SK-N-SH treated with all-trans-retinoic acid at 6 μM for 48 hours (cell line): ENCODE data around the gene CTSF.
"Not testable (repeated sequence)": the region's sequence is repeated elsewhere in the genome, so short reads cannot be mapped to it uniquely, and the experiment has no call there.

Experiments
- ATAC-seq: fragments of 200-7000 bp; cut with Tn5 transposase; 3 replicates; pipeline ENCODE4 v1.9.1; 2020; ENCODE audit warnings: mild to moderate bottlenecking, moderate library complexity
- ARNTL ChIP-seq: fragments of 450-650 bp; formaldehyde crosslinking; IDR thresholded peaks from 2 replicates; pipeline ENCODE4 v1.5.0; 2020; ENCODE audit warnings: low read depth, mild to moderate bottlenecking, moderate library complexity, borderline replicate concordance
- BACH2 ChIP-seq: fragments of 250-450 bp; sonication (Bioruptor Pico); IDR thresholded peaks from 2 replicates; pipeline ENCODE4 v1.9.0; 2021; ENCODE audit warnings: mild to moderate bottlenecking, borderline replicate concordance
- CSDC2 ChIP-seq: fragments of 250-450 bp; sonication (Bioruptor Pico); IDR thresholded peaks from 2 replicates; pipeline ENCODE4 v1.5.0; 2020; ENCODE audit warnings: mild to moderate bottlenecking, moderate library complexity
- ESRRG ChIP-seq: fragments of 250-450 bp; sonication (Bioruptor Pico); IDR thresholded peaks from 2 replicates; pipeline ENCODE4 v1.6.1; 2021; ENCODE audit warnings: mild to moderate bottlenecking
- GLIS3 ChIP-seq: fragments of 250-450 bp; sonication (Bioruptor Pico); IDR thresholded peaks from 2 replicates; pipeline ENCODE4 v1.5.0; 2020; ENCODE audit warnings: mild to moderate bottlenecking, moderate library complexity
- ISL1 ChIP-seq: fragments of 250-450 bp; sonication (Bioruptor Pico); IDR thresholded peaks from 2 replicates; pipeline ENCODE4 v2.1.2; 2022; ENCODE audit warnings: mild to moderate bottlenecking, moderate library complexity
- OSR1 ChIP-seq: fragments of 250-450 bp; sonication (Bioruptor Pico); IDR thresholded peaks from 2 replicates; pipeline ENCODE4 v1.8.0; 2022; ENCODE audit warnings: moderate library complexity, mild to moderate bottlenecking, inconsistent platforms
- POU6F1 ChIP-seq: fragments of 250-450 bp; sonication (Bioruptor Pico); IDR thresholded peaks from 2 replicates; pipeline ENCODE4 v1.8.0; 2021; ENCODE audit warnings: low read depth, mild to moderate bottlenecking, moderate library complexity, borderline replicate concordance
- PPARA ChIP-seq: fragments of 250-450 bp; sonication (Bioruptor Pico); IDR thresholded peaks from 2 replicates; pipeline ENCODE4 v1.5.0; 2020; ENCODE audit warnings: mild to moderate bottlenecking, borderline replicate concordance
- RARB ChIP-seq: fragments of 250-450 bp; sonication (Bioruptor Pico); IDR thresholded peaks from 2 replicates; pipeline ENCODE4 v1.8.0; 2021; ENCODE audit warnings: mild to moderate bottlenecking, moderate library complexity
- SNAI2 ChIP-seq: fragments of 250-450 bp; sonication (Bioruptor Pico); IDR thresholded peaks from 2 replicates; pipeline ENCODE4 v1.5.0; 2020; ENCODE audit warnings: mild to moderate bottlenecking, moderate library complexity
- TCF4 ChIP-seq: fragments of 250-450 bp; sonication (Bioruptor Pico); IDR thresholded peaks from 2 replicates; pipeline ENCODE4 v1.8.0; 2021; ENCODE audit warnings: mild to moderate bottlenecking, moderate library complexity, borderline replicate concordance
- ZC3H10 ChIP-seq: fragments of 250-450 bp; sonication (Bioruptor Pico); IDR thresholded peaks from 2 replicates; pipeline ENCODE4 v1.5.1; 2021; ENCODE audit warnings: mild to moderate bottlenecking, moderate library complexity
- ZFP3 ChIP-seq: fragments of 250-450 bp; sonication (Bioruptor Pico); IDR thresholded peaks from 2 replicates; pipeline ENCODE4 v1.5.0; 2020; ENCODE audit warnings: mild to moderate bottlenecking, moderate library complexity
- ZFP30 ChIP-seq: fragments of 450-650 bp; formaldehyde crosslinking; IDR thresholded peaks from 2 replicates; pipeline ENCODE4 v1.5.0; 2022; ENCODE audit warnings: mild to moderate bottlenecking, moderate library complexity
- ZNF70 ChIP-seq: fragments of 450-650 bp; formaldehyde crosslinking; IDR thresholded peaks from 2 replicates; pipeline ENCODE4 v1.5.0; 2020; ENCODE audit warnings: mild to moderate bottlenecking, moderate library complexity
- ZNF8 ChIP-seq: fragments of 450-650 bp; formaldehyde crosslinking; IDR thresholded peaks from 2 replicates; pipeline ENCODE4 v1.5.0; 2020; ENCODE audit warnings: mild to moderate bottlenecking, moderate library complexity
- TF ChIP-seq, protein P1 (sequence below): fragments of 250-450 bp; sonication (Bioruptor Pico); IDR thresholded peaks from 2 replicates; pipeline ENCODE4 v1.5.1; 2020; ENCODE audit warnings: low read depth, mild to moderate bottlenecking, moderate library complexity
- TF ChIP-seq, protein P2 (sequence below): fragments of 250-450 bp; sonication (Bioruptor Pico); IDR thresholded peaks from 2 replicates; pipeline ENCODE4 v1.5.1; 2021; ENCODE audit warnings: mild to moderate bottlenecking, moderate library complexity
- TF ChIP-seq, protein P3 (sequence below): fragments of 250-450 bp; sonication (Bioruptor Pico); IDR thresholded peaks from 2 replicates; pipeline ENCODE4 v1.5.0; 2020; ENCODE audit warnings: mild to moderate bottlenecking, moderate library complexity
- TF ChIP-seq, protein P4 (sequence below): fragments of 250-450 bp; sonication (Bioruptor Pico); IDR thresholded peaks from 2 replicates; pipeline ENCODE4 v1.8.0; 2020; ENCODE audit warnings: mild to moderate bottlenecking, moderate library complexity, borderline replicate concordance

The CTSF gene

DNA sequence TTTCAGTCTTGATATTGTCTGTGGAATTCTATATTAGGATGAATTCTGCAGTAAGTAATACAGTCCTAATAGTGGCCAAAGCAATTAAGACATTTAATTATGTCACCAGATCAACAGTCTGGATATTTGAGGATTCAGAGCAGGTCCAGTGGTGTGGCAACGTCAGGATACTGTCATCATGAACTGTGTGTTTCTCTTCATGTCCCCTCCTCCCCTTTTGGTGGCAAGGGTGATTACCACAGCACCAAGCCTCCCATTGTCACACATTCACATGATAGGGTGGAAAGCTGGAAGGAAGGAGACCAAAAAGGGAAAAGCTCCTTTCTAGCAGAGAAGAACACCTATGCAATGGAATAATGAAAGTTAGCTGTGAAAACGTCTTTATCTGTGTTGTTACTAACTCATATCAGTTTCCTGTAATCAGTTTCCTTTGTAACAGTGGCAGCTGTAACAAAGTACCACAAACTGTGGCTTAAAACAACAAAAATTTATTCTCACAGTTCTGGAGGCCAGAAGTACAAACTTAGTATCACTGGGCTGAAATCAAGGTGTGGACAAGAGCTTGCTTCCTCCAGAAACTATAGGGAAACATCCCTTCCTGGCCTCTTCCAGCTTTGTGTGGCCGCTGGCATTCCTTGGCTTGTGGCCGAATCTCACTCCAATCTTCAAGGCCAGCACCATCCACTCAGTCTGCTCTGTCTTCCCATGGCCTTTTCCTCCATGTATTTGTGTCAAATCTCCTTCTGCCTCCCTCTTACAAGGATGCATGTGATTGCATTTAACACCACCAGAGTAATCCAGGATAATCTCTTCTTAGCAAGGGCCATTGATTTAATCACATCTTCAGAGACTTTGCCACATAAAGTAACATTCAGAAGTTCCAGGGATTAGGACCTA is 41.6 kb upstream of the CTSF start:
- ATAC-seq, result no peak
- no peak for TF ChIP-seq TCF4 (CRISPR knock-in tag)
- TF ChIP-seq ESRRG (CRISPR knock-in tag), result no peak
- no peak for TF ChIP-seq ZFP3
- no peak for TF ChIP-seq ARNTL
- TF ChIP-seq BACH2, result no peak
- no peak for TF ChIP-seq ZFP30 (CRISPR knock-in tag)
- no peak for TF ChIP-seq CSDC2 (CRISPR knock-in tag)
- TF ChIP-seq ZNF8 (CRISPR knock-in tag), result no peak
- TF ChIP-seq ISL1, result no peak
- no peak for TF ChIP-seq GLIS3 (CRISPR knock-in tag)
- TF ChIP-seq, protein P1, sequence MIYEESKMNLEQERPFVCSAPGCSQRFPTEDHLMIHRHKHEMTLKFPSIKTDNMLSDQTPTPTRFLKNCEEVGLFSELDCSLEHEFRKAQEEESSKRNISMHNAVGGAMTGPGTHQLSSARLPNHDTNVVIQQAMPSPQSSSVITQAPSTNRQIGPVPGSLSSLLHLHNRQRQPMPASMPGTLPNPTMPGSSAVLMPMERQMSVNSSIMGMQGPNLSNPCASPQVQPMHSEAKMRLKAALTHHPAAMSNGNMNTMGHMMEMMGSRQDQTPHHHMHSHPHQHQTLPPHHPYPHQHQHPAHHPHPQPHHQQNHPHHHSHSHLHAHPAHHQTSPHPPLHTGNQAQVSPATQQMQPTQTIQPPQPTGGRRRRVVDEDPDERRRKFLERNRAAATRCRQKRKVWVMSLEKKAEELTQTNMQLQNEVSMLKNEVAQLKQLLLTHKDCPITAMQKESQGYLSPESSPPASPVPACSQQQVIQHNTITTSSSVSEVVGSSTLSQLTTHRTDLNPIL (CRISPR knock-in tag), result no peak
- TF ChIP-seq, protein P2, sequence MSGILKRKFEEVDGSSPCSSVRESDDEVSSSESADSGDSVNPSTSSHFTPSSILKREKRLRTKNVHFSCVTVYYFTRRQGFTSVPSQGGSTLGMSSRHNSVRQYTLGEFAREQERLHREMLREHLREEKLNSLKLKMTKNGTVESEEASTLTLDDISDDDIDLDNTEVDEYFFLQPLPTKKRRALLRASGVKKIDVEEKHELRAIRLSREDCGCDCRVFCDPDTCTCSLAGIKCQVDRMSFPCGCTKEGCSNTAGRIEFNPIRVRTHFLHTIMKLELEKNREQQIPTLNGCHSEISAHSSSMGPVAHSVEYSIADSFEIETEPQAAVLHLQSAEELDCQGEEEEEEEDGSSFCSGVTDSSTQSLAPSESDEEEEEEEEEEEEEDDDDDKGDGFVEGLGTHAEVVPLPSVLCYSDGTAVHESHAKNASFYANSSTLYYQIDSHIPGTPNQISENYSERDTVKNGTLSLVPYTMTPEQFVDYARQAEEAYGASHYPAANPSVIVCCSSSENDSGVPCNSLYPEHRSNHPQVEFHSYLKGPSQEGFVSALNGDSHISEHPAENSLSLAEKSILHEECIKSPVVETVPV (CRISPR knock-in tag), result no peak
- no peak for TF ChIP-seq ZC3H10 (CRISPR knock-in tag)
- TF ChIP-seq PPARA (CRISPR knock-in tag), result no peak
- no peak for TF ChIP-seq ZNF70 (CRISPR knock-in tag)
- TF ChIP-seq SNAI2 (CRISPR knock-in tag), result no peak
- TF ChIP-seq, all 23 proteins: peak for 0

DNA sequence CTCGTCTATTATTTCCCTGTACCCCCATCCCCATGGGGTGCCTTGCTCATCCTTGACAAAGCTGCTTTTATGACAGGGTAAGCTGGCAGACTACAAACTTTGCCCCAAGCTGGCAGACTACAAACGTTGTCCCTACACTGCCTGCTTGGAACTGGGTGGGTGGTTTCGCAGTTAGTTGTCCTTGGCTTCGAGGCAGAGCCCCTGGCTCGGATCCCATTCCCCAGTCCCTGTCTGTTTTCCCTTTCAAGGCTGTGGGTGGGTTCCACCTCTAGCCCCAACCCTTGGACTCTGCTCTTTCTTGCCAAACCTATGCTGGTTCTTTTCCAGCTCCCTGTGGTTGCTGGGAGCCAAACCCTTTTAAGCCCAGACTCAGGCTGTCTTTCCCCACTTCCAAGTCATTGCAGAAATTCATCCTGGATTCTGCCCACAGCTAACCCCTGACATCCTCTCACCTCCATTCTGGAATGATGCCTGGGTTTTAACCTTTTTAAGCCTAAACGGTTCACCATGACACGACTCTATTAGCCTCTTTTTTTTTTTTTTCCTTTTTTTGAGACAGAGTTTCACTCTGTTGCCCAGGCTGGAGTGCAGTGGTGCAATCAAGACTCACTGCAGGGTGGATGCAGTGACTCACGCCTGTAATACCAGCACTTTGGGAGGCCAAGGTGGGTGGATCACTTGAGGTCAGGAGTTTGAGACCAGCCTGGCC is 38.9 kb upstream of the CTSF start:
- no peak for TF ChIP-seq RARB (CRISPR knock-in tag)
- TF ChIP-seq ZFP3, result no peak
- TF ChIP-seq TCF4 (CRISPR knock-in tag), result no peak
- no peak for TF ChIP-seq ZNF8 (CRISPR knock-in tag)
- TF ChIP-seq OSR1, result no peak
- TF ChIP-seq, protein P1 (CRISPR knock-in tag), result no peak
- TF ChIP-seq, protein P3, sequence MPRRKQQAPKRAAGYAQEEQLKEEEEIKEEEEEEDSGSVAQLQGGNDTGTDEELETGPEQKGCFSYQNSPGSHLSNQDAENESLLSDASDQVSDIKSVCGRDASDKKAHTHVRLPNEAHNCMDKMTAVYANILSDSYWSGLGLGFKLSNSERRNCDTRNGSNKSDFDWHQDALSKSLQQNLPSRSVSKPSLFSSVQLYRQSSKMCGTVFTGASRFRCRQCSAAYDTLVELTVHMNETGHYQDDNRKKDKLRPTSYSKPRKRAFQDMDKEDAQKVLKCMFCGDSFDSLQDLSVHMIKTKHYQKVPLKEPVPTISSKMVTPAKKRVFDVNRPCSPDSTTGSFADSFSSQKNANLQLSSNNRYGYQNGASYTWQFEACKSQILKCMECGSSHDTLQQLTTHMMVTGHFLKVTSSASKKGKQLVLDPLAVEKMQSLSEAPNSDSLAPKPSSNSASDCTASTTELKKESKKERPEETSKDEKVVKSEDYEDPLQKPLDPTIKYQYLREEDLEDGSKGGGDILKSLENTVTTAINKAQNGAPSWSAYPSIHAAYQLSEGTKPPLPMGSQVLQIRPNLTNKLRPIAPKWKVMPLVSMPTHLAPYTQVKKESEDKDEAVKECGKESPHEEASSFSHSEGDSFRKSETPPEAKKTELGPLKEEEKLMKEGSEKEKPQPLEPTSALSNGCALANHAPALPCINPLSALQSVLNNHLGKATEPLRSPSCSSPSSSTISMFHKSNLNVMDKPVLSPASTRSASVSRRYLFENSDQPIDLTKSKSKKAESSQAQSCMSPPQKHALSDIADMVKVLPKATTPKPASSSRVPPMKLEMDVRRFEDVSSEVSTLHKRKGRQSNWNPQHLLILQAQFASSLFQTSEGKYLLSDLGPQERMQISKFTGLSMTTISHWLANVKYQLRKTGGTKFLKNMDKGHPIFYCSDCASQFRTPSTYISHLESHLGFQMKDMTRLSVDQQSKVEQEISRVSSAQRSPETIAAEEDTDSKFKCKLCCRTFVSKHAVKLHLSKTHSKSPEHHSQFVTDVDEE (CRISPR knock-in tag), result no peak
- TF ChIP-seq, protein P4, sequence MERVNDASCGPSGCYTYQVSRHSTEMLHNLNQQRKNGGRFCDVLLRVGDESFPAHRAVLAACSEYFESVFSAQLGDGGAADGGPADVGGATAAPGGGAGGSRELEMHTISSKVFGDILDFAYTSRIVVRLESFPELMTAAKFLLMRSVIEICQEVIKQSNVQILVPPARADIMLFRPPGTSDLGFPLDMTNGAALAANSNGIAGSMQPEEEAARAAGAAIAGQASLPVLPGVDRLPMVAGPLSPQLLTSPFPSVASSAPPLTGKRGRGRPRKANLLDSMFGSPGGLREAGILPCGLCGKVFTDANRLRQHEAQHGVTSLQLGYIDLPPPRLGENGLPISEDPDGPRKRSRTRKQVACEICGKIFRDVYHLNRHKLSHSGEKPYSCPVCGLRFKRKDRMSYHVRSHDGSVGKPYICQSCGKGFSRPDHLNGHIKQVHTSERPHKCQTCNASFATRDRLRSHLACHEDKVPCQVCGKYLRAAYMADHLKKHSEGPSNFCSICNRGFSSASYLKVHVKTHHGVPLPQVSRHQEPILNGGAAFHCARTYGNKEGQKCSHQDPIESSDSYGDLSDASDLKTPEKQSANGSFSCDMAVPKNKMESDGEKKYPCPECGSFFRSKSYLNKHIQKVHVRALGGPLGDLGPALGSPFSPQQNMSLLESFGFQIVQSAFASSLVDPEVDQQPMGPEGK, result no peak
- no peak for TF ChIP-seq POU6F1 (CRISPR knock-in tag)

GRCh38 chr11:66606608-66607007 is 38.2 kb upstream of the CTSF start:
- ATAC-seq, result not testable (repeated sequence)

More for the DNA sequence above, 38.9 kb upstream of the CTSF start:
- ATAC-seq, result peak; percentile 34; the same call in 2 of the 3 replicates
